Common myeloid progenitor, CD34-positive (primary cell): ENCODE measurements around the gene TMEM91.

ENCODE experiments used
- CTCF ChIA-PET: fragments of 350-600 bp; sonication (Branson Sonifier 250); formaldehyde crosslinking; loops from one replicate; lab custom pipeline; 2021; ENCODE audit warnings: antibody characterized with exemption; lab: Charles Lee
- POLR2A ChIA-PET: fragments of 350-600 bp; sonication (Branson Sonifier 250); formaldehyde crosslinking; loops from one replicate; lab custom pipeline; 2021; ENCODE audit warnings: antibody characterized with exemption; lab: Charles Lee
- DNase-seq, 3 donors: peaks; one replicate each; pipeline versions ENCODE4 v3.0.0 to v3.0.0-alpha.2; 2013
- H3K27ac ChIP-seq, 2 experiments: 1 replicate in 1 of 2; 2 replicates in 1 of 2; pipeline ENCODE4 v1.7.0; 2013; ENCODE audit warnings: inconsistent platforms in 2 of 2, low read length in 2 of 2, mild to moderate bottlenecking in 2 of 2, low read depth in 1 of 2, moderate library complexity in 1 of 2; ENCODE audit not compliant: severe bottlenecking in 2 of 2, insufficient read depth in 1 of 2, poor library complexity in 1 of 2
- H3K27me3 ChIP-seq, 5 experiments: replicated peaks in 2 of 5; 1 replicate in 3 of 5; 2 replicates in 2 of 5; pipeline versions ENCODE4 v1.6.1 to v1.7.0; 2013; ENCODE audit warnings: low read length in 4 of 5, mild to moderate bottlenecking in 2 of 5, moderate library complexity in 2 of 5, inconsistent platforms in 1 of 5; ENCODE audit not compliant: insufficient read depth in 5 of 5, control insufficient read depth in 4 of 5
- H3K36me3 ChIP-seq, 4 experiments: 1 replicate in 2 of 4; 2 replicates in 2 of 4; pipeline versions ENCODE4 v1.6.1 to v1.7.0; 2013; ENCODE audit warnings: low read length in 3 of 4, control low read depth in 1 of 4, mild to moderate bottlenecking in 1 of 4; ENCODE audit not compliant: control insufficient read depth in 4 of 4, insufficient read depth in 4 of 4
- H3K4me1 ChIP-seq, 4 experiments: 1 replicate in 3 of 4; 2 replicates in 1 of 4; pipeline versions ENCODE4 v1.6.1 to v1.7.1; 2013; ENCODE audit warnings: low read length in 3 of 4, mild to moderate bottlenecking in 3 of 4, control low read depth in 1 of 4, inconsistent platforms in 1 of 4, moderate library complexity in 1 of 4; ENCODE audit not compliant: control insufficient read depth in 4 of 4, insufficient read depth in 4 of 4; ENCODE audit errors: control extremely low read depth in 1 of 4
- H3K4me3 ChIP-seq, 7 experiments: 1 replicate in 4 of 7; 2 replicates in 3 of 7; pipeline versions ENCODE4 v1.5.1 to v1.7.0; 2013; ENCODE audit warnings: mild to moderate bottlenecking in 7 of 7, low read length in 6 of 7, moderate library complexity in 6 of 7, inconsistent platforms in 2 of 7, low read depth in 2 of 7, control low read depth in 1 of 7; ENCODE audit not compliant: insufficient read depth in 4 of 7, control insufficient read depth in 1 of 7; ENCODE audit errors: extremely low read depth in 1 of 7
- H3K9me3 ChIP-seq, 5 experiments: 1 replicate in 4 of 5; 2 replicates in 1 of 5; pipeline versions ENCODE4 v1.6.1 to v1.7.1; 2013; ENCODE audit warnings: low read length in 4 of 5, mild to moderate bottlenecking in 2 of 5, inconsistent platforms in 1 of 5, low read depth in 1 of 5, moderate library complexity in 1 of 5; ENCODE audit not compliant: control insufficient read depth in 4 of 5, insufficient read depth in 2 of 5; ENCODE audit errors: control extremely low read depth in 1 of 5
- WGBS: methylation state at CpG from one replicate; pipeline ENCODE4 v1.1.5; 2013; ENCODE audit not compliant: insufficient coverage; 5-methylcytosine and 5-hydroxymethylcytosine counted together

TMEM91 gene

DNA sequence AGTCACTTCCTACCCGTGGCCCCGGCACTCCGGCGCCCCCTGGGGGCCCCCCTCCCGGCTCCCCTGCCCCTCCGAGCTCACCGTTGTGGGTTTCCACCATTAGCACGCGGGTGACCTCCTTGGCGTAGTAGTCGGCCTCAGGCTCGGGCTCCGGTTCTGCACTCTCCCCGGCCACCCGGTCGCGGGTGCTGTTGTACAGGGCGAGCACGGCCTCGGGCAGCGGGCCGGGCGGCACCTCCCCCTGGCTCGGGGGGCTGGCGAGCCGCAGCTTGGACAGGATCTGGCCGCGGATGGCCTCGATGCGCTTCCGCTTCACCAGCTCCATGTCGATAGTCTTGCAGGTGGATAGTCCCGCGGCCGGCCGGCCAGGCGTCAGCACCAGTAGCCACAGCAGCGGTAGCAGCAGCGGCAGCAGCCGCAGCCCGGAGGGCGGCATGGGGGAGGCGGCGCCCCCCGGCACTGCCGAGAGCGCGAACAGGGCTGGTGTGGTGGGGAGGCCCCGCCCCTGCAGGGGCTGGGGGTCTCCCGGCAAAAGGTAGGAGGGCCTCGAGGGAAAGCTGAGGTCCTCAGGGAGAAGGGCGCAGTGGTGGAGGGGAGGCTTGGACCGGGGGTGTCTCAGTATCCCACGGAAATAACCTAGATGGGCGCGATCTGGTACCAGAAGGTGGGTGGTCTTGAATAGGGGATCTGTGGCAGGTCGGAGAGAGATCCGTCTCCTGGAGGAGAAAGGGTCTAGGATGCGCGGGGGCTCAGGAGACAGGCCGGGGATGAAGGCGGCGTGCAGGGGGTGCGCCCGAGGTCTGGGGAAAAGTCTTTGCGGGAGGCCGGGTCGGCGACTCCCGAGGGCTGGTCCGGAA, 23.5 kb upstream of the TMEM91 start:
- CTCF ChIA-PET: interaction anchor here (0.8 to 8.0 kb wide), 17 partner anchors 10 to 83 kb away, joined by 3 to 69 read pairs (median 6); partner anchors contain the start of genes B3GNT8, B9D2 and EXOSC5
- Histone ChIP-seq H3K4me1 (peaks cover 6 to 76% (median 71%) of the 10 kb centered on the region in 4 experiments), H3K27ac (peak overlapping the region; percentile 64 to 88), H3K4me3 (peak overlapping the region; percentile 79 to 97 (median 92)), H3K9me3 (no peaks in the 10 kb centered on the region), H3K27me3 (no peaks in the 10 kb centered on the region), H3K36me3 (peaks cover 0 to 12% (median 8%) of the 10 kb centered on the region in 4 experiments)
- WGBS: 0% methylated on average over 61 of the region's 71 CpGs
- POLR2A ChIA-PET: interaction anchor here (0.6 to 6.3 kb wide), 11 partner anchors 11 to 604 kb away, joined by 3 to 165 read pairs (median 6); partner anchors contain the start of genes B9D2 and CCDC97
- peak; percentile 70 to 79 (median 76) for DNase-seq

DNA sequence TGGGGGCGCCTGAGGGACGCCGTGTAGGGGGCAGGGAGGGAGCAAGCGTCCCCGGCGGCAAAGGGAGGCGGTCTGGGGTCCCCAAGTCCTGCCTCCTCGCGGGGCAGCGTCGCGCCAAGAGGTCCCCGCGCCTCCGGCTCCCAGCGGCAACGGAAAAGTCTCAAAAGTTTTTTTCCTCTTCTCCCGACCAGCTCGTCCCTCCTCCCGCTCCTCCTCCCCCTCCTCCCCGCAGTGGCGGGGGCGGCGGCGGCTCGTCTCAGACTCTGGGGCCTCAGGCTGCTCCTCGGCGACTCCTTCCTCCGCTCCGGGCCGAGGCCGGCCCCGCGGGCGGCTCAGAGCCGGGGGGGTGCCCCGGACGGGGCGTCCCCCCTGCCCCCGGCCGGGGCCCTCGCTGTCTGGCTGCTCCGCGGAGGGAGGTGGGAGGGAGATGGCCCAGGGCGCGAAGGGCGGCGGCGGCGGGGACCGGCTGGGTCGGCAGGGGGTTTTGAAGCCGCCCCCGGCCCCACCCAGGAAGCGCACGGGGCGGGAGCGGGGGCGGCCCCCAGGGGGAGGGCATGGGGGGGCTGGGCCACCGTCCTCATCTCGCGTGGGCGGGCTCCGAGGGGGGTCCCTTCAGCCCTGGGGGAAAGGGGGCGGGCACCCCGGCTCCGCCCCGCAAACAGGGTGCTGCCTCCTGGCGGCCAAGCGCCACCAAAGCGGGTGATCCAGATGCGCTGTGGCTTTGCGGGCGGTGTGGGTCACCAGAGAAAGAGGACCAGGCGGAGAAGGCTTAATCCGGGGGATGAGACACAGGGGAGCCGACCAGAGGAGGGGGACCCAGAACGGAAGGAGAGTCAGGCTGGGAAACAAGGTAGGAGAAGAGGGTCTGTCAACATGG, 22.6 kb upstream of the TMEM91 start, which contains the start of gene TGFB1:
TSS of gene TGFB1 (minus strand) at position 457 of the 877 bp plus-strand sequence. CDS start 878 bp downstream, outside the sequence.
- 0% methylated on average over 42 of the region's 78 CpGs for WGBS

DNA sequence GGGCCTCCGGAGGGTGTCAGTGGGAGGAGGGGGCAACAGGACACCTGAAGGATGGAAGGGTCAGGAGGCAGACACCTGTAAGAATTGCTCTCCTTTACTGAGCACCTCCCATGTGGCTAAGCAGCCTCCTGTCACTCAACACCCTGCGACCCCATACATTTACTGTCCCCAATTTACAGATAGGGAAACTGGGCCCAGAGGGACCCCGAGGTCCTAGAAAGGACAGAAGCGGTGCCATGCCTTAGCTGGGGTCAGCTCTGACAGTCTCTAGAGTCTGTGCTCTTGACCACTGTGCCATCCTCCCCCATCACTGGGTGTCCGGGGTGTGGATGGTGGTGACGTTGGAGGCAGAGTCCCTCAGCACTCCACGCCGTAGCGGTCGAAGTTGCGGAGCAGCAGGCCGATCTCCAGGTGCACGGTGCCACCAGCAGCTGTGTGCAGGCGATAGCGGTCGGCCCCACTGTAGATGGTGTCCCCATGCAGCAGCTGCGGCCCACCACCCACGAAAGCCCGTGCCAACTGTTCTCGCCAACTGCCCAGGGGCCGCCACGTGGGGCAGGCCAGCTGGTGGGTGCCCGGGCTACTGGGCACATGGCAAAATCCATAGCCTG, 21.9 kb upstream of the TMEM91 start:
- H3K4me3 ChIP-seq: peak overlapping the region in 6 of 7 experiments; percentile 47 to 92 (median 84)
- ChIA-PET POLR2A (interaction anchor here (1.1 to 6.3 kb wide), 3 partner anchors 10 to 92 kb away, joined by 3 to 165 read pairs (median 31); partner anchors contain the start of gene B9D2), CTCF (interaction anchor here (0.9 to 8.0 kb wide), 9 partner anchors 11 to 94 kb away, joined by 3 to 69 read pairs (median 4); partner anchors contain the start of genes B9D2 and TMEM91)
- H3K9me3 ChIP-seq: no peaks in the 10 kb centered on the region
- WGBS: 94% methylated on average over 21 of the region's 23 CpGs
- H3K27me3 ChIP-seq: no peaks in the 10 kb centered on the region
- peaks cover 6 to 74% (median 70%) of the 10 kb centered on the region in 4 experiments for H3K4me1 ChIP-seq
- H3K27ac ChIP-seq: peak overlapping the region in 1 of 2 experiments; percentile 61
- no peak for DNase-seq
- peaks cover 0 to 5% (median under 1%) of the 10 kb centered on the region in 4 experiments for H3K36me3 ChIP-seq

More for the DNA sequence above, 22.6 kb upstream of the TMEM91 start, which contains the start of gene TGFB1:
- POLR2A ChIA-PET: interaction anchor here (0.6 to 6.3 kb wide), 8 partner anchors 11 to 605 kb away, joined by 3 to 165 read pairs (median 4); partner anchors contain the start of gene B9D2
- H3K36me3 ChIP-seq: peaks cover 0 to 7% (median 3%) of the 10 kb centered on the region in 4 experiments
- peak within 1 kb of the TSS; percentile 64 to 88 for H3K27ac ChIP-seq
- H3K27me3 ChIP-seq: no peaks in the 10 kb centered on the region
- CTCF ChIA-PET: interaction anchor here (1.2 to 8.0 kb wide), 11 partner anchors 11 to 82 kb away, joined by 3 to 69 read pairs (median 6); partner anchors contain the start of genes B3GNT8 and B9D2
- peak within 1 kb of the TSS; percentile 79 to 97 (median 92) for H3K4me3 ChIP-seq
- no peaks in the 10 kb centered on the region for H3K9me3 ChIP-seq
- peaks cover 6 to 82% (median 78%) of the 10 kb centered on the region in 4 experiments for H3K4me1 ChIP-seq
- peak; percentile 85 to 90 (median 90) for DNase-seq

DNA sequence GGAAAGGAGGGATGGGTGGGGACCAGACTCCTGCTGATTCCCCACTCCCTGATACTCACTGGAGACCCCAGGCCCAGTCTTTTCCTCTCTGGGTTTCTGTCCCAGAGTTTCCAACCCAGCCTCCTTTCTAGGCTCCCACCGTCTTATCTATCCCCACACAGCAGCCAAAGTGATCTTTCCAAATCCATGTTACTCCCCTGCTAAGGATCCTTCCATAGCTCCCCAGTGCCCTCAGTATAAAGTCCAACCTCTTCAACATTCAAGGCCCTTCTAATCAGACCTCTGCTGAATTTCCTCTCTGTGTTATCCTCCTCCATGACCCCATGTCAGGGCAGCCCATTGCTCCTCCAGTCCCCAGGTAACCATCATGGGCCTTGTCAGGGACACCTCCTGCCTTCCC, 21.3 kb upstream of the TMEM91 start:
- CTCF ChIA-PET: interaction anchor here (0.9 to 8.0 kb wide), 12 partner anchors 10 to 94 kb away, joined by 3 to 69 read pairs (median 4); partner anchors contain the start of genes B9D2 and TMEM91
- Histone ChIP-seq H3K36me3 (peaks cover 0 to 8% (median under 1%) of the 10 kb centered on the region in 4 experiments), H3K27ac (no peak overlapping the region), H3K27me3 (no peaks in the 10 kb centered on the region), H3K9me3 (no peaks in the 10 kb centered on the region), H3K4me3 (no peak overlapping the region), H3K4me1 (peaks cover 6 to 68% (median 64%) of the 10 kb centered on the region in 4 experiments)
- 83% methylated on average over 1 of the region's 1 CpG for WGBS
- POLR2A ChIA-PET: interaction anchor here (5.5 to 6.3 kb wide), 2 partner anchors 9 to 31 kb away, joined by 31 to 165 read pairs; partner anchors contain the start of gene B9D2
- DNase-seq: no peak

DNA sequence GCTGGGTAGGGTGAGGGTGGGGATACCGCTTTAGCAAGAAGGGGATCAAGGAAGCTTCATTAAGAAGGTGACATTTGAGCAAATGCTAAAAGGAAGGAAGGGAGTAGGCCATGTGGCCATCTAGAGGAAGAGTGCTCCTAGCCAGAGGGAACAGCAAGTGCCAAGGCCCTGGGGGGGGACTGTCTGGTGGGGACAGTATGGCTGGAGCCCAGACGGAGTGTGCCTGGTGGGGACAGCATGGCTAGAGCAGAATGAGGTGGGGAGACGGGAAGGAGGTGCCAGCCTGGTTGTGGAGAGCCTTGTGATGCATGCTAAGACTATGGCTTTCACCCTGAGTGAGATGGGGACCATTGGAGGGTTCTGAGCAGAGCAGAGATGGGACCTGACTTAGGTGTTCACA, 20.5 kb upstream of the TMEM91 start:
- Histone ChIP-seq H3K4me1 (peaks cover 6 to 61% (median 57%) of the 10 kb centered on the region in 4 experiments), H3K27me3 (no peaks in the 10 kb centered on the region), H3K4me3 (no peak overlapping the region), H3K9me3 (no peaks in the 10 kb centered on the region), H3K36me3 (peaks cover under 1 to 10% (median 1%) of the 10 kb centered on the region in 4 experiments), H3K27ac (no peak overlapping the region)
- POLR2A ChIA-PET: interaction anchor here (5.5 to 6.3 kb wide), 2 partner anchors 9 to 32 kb away, joined by 31 to 165 read pairs; partner anchors contain the start of gene B9D2
- DNase-seq: no peak
- CTCF ChIA-PET: interaction anchor here (0.7 to 8.0 kb wide), 11 partner anchors 9 to 93 kb away, joined by 3 to 69 read pairs (median 5); partner anchors contain the start of genes B9D2 and TMEM91
- 42% methylated on average over 2 of the region's 3 CpGs for WGBS
